GM19372 (cell line): ENCODE data around the gene STX4.
"Not testable (repeated sequence)": the region's sequence is repeated elsewhere in the genome, so short reads cannot be mapped to it uniquely, and the experiment has no call there.

Source experiments
- ATAC-seq: cut with Tn5 transposase; IDR thresholded peaks from one replicate; pipeline ENCODE4 v1.9.1; 2021; ENCODE audit warnings: mild to moderate bottlenecking, low read depth, moderate library complexity; ENCODE audit not compliant: unreplicated experiment

STX4 gene

DNA sequence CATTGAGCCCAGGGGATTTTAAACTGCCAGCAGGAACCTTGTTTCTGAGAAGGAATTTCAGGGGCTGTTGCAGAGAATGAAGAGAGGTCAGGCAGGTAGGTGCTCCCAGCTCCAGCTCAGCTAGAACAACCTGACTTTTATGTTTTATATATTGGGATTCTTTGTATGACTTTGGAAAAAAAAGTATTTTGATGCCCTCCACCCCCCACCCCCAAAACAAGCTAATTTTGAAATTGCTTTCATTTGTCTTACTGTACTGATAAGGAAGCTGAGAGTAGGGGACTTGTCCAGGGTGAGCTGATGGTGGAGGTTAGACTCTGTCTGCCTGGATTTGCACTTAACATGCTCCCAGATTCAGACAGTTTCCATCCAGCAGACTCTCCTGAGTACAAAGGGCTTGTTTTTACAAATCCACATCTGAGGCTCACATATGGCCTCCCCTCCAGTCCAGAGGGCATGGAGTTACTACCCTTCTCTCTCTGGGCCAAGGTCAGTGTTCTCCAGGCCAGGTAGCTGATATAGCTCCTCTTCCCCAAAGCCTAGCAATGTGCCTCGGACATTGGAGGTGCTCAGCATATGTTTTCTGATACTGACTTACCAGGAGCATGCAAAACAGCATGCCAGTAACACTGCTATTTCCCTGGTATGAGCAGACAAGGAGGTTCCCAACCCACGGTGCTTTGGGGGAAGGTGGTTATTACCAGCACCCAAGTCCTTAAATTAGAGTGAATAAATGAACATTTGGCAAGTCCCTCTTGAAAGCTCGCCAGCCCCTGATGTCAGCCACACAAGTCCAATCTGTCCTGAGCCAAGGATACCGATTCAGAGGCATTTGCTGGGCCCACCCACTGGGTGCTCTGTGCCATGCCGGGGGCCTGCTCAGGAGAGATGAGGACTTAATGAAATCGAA lies 34.3 kb upstream of the STX4 start:
- no peak for ATAC-seq

DNA sequence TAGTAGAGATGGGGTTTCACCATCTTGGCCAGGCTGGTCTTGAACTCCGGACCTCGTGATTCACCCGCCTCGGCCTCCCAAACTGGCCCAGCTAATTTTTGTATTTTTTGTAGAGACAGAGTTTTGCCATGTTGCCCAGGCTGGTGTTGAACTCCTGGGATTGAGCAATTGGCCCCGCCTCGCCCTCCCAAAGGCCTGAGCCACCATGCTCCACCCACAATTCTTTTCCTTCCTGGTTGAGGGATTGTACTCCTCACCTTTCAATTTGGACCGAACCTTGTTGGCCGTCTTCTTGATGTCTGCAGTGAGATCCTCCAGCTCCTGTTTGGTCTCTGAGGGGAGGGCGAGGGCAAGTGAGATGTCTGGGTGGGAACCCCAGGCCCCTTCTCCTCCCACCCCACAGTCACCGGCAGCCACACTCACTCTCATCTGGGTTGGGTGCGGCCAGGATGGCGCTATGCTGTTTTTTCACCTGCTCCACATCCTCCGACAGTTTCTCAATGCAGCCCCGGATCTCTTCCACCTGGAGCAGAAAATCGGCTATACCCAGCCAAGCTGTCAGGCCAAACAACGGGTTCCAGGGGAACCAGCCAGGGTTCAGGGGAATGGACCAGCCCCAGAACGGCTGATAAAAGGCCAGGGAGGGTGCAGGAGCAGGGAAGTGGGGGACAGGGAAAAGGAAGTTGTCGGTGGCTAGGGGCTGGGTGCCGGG lies 32.5 kb upstream of the STX4 start:
- ATAC-seq: no peak

- ATAC-seq: no peak
Measured at GRCh38 chr16:31001507-31002249, 31.7 kb upstream of the STX4 start.

- ATAC-seq: no peak
Measured at GRCh38 chr16:31002250-31002700, 31.1 kb upstream of the STX4 start.

DNA sequence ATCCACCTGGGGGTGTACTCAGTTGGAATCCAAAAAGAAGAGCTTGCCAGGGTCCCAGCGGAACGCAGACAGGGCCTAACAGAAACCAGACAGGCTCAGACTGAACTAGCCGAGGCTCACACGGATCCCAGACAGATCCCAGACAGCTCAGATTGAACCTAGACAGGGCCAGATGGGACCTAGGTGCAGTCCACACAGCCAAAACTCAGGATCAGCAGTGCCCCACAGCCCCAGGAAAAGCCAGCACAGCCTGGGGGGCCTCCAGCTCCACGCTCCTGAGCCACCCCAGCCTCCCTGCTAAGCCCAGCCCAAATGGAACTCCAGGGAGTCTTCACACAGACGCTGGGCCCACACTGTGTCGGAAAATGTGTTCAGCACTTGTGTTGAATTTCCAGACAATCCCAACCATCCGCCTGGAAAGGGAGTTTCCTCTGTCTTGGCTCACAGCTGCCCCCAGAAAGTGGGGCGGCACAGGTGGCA lies 30.5 kb upstream of the STX4 start:
- ATAC-seq: no peak

- no peak for ATAC-seq
Measured at GRCh38 chr16:31003744-31004143, 29.6 kb upstream of the STX4 start.

GRCh38 chr16:31004658-31005057 lies 28.7 kb upstream of the STX4 start:
- ATAC-seq: no peak

DNA sequence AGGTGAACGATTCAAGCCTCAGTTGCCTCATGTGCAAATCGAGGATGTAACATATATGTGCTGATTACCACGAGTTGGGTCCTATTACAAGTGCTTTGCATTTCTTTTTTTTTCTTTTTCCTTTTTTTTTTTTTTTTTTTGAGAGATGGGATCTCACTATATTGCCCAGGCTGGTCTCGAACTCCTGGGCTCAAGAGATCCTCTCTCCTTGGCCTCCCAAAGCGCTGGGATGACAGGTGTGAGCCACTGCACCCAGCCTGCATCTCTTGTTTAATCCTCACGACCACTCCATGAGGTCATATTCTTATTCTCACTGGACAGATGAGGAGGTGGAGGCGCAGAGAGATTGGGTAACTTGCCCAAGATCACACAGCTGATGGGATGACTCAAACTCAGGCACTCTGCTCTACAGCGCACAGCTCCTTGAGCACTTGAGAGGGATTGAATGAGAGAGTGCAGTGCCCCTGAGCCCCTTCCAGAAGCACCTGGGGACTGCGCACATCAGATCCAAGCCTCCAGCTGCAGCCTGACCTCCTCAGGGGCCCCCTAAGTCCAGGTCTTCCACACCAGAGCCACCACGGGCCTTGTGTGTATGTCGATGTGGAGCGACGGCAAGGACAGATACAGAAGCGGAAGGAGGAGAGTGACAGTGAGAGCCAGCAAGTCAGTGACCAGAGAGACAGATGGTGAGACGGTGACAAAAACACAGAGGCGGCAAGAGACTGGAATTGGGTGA lies 27.8 kb upstream of the STX4 start:
- no peak for ATAC-seq

DNA sequence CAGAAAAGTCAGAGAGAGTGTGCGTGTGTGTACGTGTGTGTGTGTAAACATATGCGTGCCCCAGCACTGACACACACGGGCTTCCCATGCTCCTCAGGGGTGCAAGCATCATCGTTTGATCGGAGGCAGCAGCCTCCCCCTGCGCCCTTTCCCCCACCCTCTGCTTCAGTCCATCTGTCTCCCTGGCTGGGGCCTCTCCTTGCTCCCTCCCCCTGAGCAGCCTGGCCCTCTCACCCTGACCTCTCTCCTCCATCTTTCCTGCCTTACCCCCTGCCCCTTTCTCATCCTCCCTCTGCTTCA lies 27.3 kb upstream of the STX4 start:
- ATAC-seq: no peak

DNA sequence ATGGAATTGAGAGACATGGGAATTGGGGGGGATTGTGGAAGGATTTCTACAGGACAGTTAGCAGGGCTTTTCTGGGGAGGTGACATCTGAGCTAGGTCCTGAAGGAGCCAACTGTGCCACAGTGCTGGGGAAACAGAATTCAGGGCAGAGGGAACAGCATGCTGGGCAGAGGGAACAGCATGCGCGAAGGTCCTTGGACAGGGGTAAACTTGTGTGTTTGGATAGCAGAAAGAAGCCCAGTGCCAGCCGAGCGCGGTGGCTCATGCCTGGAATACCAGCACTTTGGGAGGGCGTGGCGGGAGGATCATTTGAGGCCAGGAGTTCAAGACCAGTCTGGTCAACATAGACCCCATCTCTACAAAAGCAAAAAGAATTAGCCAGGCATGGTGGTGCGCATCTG lies 26.8 kb upstream of the STX4 start:
- no peak for ATAC-seq

GRCh38 chr16:31007684-31008083 lies 25.7 kb upstream of the STX4 start:
- ATAC-seq: no peak

DNA sequence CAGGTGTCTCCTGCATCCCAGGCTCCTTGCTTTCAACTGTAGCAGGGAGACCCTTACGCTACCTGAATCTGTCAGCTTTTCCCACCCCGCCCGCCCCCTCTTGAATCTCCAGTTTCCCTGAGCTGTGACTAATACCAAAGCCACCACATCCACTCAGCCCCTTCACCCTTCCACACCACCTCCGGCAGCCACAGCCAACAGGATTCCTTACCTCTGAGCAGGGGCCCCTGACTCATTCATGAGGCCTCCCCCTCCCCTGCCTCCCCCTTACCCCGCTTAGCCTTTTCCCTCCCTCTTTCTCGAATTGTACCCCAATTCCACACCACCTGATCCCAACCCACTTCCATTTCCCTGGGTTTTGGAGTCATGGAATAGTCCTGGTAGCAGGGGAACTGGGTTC lies 25.2 kb upstream of the STX4 start:
- ATAC-seq: no peak

DNA sequence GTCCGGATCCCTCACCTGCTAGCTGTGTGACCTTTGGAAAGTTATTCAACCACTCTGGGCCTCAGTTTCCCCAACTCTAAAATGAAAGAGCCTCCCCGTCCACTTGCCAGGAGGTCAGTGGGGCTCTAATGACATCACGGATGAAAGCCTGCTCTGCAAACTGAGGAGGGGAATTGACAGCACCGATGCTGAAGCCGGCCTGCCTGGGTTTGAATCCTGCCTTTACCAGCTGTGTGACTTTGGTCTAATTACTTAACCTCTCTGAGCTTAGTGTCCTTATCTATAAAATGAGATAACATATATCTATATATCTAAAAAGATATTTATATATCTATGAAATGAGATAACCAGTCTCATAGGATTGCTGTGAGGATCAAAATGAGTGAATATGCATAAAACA lies 24.8 kb upstream of the STX4 start:
- ATAC-seq: no peak

- ATAC-seq: no peak
Measured at GRCh38 chr16:31009120-31009519, 24.2 kb upstream of the STX4 start.

DNA sequence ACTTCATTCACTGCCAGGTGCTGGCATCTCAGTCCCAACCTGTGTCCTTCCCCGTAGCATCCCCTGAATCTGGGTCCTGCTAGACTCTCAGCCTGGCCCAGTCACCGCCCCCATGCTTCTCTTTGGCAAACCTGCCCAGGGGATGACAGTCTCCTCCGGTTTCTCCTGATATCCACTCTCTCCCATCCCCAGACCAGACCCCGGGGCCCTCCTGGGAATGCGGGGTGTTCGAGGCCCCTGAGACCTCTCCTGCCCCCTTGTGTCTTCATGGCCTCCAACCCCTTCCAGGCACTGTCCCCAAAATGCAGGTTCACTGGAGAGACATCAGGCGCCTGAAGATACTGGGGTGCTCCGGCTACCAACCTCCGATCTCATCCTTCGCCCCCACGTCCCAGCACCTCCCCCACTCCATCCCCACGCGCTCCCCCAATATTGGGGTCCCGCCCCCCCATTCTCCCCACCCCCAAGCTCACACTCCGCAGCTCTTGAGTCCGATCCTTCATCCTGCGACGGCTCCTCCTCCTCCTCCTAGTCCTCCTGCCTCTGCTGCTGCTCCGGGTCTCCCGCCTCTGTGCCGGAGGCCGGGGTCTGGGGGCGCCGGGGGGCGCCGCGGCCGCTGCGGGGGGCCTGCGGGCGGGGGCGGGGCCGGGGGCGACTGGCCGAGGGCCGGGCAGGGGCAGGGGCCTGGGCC lies 23.3 kb upstream of the STX4 start:
- ATAC-seq: no peak

DNA sequence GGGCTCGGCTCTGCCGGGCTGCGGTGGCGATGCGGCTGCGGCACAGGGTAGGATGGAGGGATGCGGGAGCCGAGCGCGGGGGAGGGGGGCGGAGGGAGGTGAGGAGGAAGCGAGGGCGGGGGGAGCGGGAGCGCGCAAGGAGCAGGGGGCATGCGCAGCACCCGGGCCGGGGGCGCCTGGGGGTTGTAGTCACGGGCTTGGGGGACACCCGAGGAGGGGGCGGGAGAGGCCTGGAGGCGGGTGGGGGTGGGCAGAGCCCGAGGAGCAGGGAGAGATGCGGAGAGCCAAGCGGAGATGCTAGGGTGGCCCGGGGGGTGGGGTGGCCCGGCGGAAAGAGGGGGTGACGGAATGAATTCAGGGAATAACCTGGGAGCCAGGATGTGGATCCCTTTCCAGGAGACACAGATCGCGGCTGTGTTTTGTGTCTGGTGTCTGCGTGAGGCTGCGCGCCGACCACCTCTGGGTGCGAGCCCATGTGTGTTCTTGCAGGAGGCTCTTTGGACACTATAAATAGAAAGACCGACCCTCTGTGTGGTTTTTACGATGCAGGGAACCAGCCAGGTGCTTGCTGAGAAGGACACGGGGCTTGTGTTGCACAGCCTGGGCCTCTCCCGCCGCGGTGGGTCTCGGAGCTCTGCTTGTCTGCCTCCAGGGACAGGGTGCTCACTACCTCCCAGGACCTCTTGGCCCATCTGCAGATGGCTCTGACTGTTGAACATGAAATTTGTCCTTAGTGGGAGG lies 22.6 kb upstream of the STX4 start, which contains the start of gene STX1B:
STX1B (minus strand) TSS at position 54 of the 741 bp plus-strand sequence. CDS start 242 bp downstream, outside the sequence.
- ATAC-seq: no peak

GRCh38 chr16:31011815-31012214 lies 21.5 kb upstream of the STX4 start:
- ATAC-seq: not testable (repeated sequence)

DNA sequence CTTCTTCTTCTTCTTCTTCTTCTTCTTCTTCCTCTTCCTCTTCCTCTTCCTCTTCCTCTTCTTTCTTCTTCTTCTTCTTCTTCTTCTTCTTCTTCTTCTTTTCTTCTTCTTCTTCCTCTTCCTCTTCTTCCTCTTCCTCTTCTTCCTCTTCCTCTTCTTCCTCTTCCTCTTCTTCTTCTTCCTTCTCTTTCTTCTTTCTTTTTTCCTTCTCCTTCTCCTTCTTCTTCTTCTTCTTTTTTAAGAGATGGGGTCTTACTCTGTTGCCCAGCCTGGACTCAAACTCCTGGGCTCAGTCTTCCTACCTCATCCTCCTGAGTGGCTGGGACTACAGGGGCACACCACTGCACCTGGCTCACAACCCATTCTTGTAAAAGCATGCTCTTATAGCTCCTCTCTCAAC lies 20.1 kb upstream of the STX4 start:
- not testable (repeated sequence) for ATAC-seq

DNA sequence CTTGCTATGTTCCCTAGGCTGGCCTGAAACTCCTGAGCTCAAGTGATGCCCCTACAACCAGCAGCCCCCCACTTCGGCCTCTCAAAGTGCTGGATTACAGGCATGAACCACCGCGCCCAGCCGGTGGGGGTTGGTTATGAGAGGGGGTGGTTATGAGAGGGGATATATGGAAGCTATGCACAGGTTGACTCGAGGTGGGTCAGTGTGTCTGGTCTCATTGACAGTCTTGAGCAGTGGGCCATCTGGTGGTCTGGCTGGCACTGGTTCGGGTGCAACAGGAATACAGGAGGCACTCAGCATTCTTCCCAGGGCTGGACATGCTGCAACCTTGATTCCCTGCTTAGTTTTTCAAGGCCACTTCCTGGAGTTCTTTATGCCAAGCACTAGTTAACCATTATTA lies 17.3 kb upstream of the STX4 start:
- no peak for ATAC-seq
